Cardiac fibroblast (primary cell): ENCODE measurements around the gene ARHGAP9.
A peak's percentile ranks its signal among the peaks of the same experiment; 100 is the strongest.

Experiments
- DNase-seq, 2 donors: peaks; one replicate each; pipeline versions ENCODE4 v3.0.0 to v3.0.0-alpha.2; 2010; ENCODE audit warnings: low read depth in 2 of 2
- H3K4me3 ChIP-seq, 2 donors: replicated peaks in 1 of 2; 1 replicate in 1 of 2; 2 replicates in 1 of 2; pipeline ENCODE4 v1.5.1; 2011; ENCODE audit warnings: low read depth in 2 of 2, low read length in 2 of 2, mild to moderate bottlenecking in 2 of 2, moderate library complexity in 1 of 2
- CTCF ChIP-seq: IDR thresholded peaks from one replicate; pipeline ENCODE4 v1.5.1; 2011; ENCODE audit warnings: low read depth, mild to moderate bottlenecking, low read length, inconsistent platforms

Gene ARHGAP9

GRCh38 chr12:57481671-57482070, 2.0 kb upstream of the ARHGAP9 start:
- no peak for DNase-seq
- no peak overlapping the region for H3K4me3 ChIP-seq
- no peak for TF ChIP-seq CTCF

GRCh38 chr12:57479043-57479375, 657 bp downstream of the ARHGAP9 start:
- no peak for DNase-seq
- TF ChIP-seq CTCF, result no peak
- no peak overlapping the region for H3K4me3 ChIP-seq

GRCh38 chr12:57477710-57478681, 1.7 kb downstream of the ARHGAP9 start:
- H3K4me3 ChIP-seq, result no peak overlapping the region
- no peak for TF ChIP-seq CTCF
- peak; percentile 60 to 72 for DNase-seq

- DNase-seq, result no peak
- no peak overlapping the region for H3K4me3 ChIP-seq
- no peak for TF ChIP-seq CTCF
Measured at GRCh38 chr12:57476993-57477709, 2.5 kb downstream of the ARHGAP9 start.

- TF ChIP-seq CTCF, result no peak
- DNase-seq, result no peak
- H3K4me3 ChIP-seq, result no peak overlapping the region
Measured at GRCh38 chr12:57476162-57476992, 3.3 kb downstream of the ARHGAP9 start.

DNA sequence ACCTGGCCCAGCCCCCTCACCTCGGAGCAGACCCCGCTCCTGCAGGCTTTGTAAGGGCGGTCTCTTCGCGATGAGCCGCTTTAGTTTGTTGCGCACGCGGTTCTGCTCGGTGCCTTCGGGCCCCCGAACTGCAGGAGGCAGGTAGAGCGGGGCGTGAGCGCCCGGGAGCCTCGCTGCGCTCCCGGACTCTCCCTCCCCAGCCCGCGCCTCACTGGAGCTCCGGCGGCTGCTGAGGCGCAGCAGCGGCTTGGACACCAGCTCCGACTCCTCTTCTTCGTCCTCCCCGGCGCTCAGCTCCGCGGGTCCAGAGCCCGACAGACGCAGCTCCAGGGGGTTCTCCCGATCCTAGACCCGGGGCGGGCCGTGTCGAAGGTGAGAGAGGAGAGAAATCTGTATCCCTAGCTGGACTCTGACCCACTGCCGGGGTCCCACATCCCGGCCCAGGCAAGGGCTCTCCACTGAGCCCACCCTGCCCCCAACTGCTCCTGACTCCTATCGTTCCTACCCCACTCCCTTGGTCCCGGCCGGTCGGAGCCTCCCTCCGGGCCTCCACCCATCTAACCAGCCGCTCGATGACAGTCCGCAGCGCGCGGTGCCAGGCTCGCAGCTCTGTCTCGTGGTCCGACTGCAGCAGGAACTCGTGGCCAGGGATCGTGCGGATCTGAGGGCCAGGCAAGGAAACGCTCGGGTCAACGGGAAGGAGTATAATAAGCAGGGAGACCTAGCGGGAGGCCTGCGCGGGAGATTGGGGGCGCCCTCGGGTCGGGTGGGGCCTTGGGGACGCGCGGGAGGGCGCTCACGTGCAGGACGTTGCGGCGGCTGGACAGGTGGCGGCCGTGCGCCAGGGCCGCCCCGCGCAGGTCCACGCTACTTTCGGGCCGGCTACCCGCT, 4.2 kb downstream of the ARHGAP9 start:
- peak in 1 of 2 donors; percentile 42 for DNase-seq
- peak overlapping the region in 1 of 2 donors; percentile 19 for H3K4me3 ChIP-seq

More for the DNA sequence above, 4.2 kb downstream of the ARHGAP9 start:
- no peak for TF ChIP-seq CTCF
